ENCODE results near the gene USP20.
"Not testable (repeated sequence)": the region's sequence is repeated elsewhere in the genome, so short reads cannot be mapped to it uniquely, and the experiment has no call there.

The USP20 gene

GRCh38 chr9:129890718-129891299, 55.6 kb downstream of the USP20 start:
- DNase-seq (ENCODE audit: low read depth) = not testable (repeated sequence)

GRCh38 chr9:129891569-129891968, 56.3 kb downstream of the USP20 start:
- no peak for DNase-seq (ENCODE audit: low read depth)

- DNase-seq (ENCODE audit: low read depth) = no peak
Measured at GRCh38 chr9:129894120-129894823, 59.0 kb downstream of the USP20 start.

- DNase-seq (ENCODE audit: low read depth) = no peak
Measured at GRCh38 chr9:129895376-129896268, 60.4 kb downstream of the USP20 start.

GRCh38 chr9:129897263-129897662, 62.0 kb downstream of the USP20 start:
- DNase-seq (ENCODE audit: low read depth) = no peak

GRCh38 chr9:129898185-129898584, 62.9 kb downstream of the USP20 start:
- DNase-seq (ENCODE audit: low read depth) = no peak

GRCh38 chr9:129899620-129900019, 64.4 kb downstream of the USP20 start:
- no peak for DNase-seq (ENCODE audit: low read depth)

GRCh38 chr9:129900263-129901027, 65.2 kb downstream of the USP20 start:
- DNase-seq (ENCODE audit: low read depth) = no peak

GRCh38 chr9:129901993-129902739, 66.9 kb downstream of the USP20 start:
- no peak for DNase-seq (ENCODE audit: low read depth)

GRCh38 chr9:129902740-129903134, 67.5 kb downstream of the USP20 start:
- DNase-seq (ENCODE audit: low read depth) = no peak

GRCh38 chr9:129904734-129905133, 69.5 kb downstream of the USP20 start:
- DNase-seq (ENCODE audit: low read depth) = no peak

- no peak for DNase-seq (ENCODE audit: low read depth)
Measured at GRCh38 chr9:129906298-129906697, 71.0 kb downstream of the USP20 start.

GRCh38 chr9:129907201-129907600, 71.9 kb downstream of the USP20 start:
- DNase-seq (ENCODE audit: low read depth) = no peak

- no peak for DNase-seq (ENCODE audit: low read depth)
Measured at GRCh38 chr9:129908906-129909305, 73.6 kb downstream of the USP20 start.

GRCh38 chr9:129909851-129910250, 74.6 kb downstream of the USP20 start:
- no peak for DNase-seq (ENCODE audit: low read depth)

GRCh38 chr9:129910628-129911567, 75.6 kb downstream of the USP20 start:
- DNase-seq (ENCODE audit: low read depth) = no peak

- no peak for DNase-seq (ENCODE audit: low read depth)
Measured at GRCh38 chr9:129914051-129914450, 78.8 kb downstream of the USP20 start.

- DNase-seq (ENCODE audit: low read depth) = no peak
Measured at GRCh38 chr9:129916707-129917106, 81.4 kb downstream of the USP20 start.

- no peak for DNase-seq (ENCODE audit: low read depth)
Measured at GRCh38 chr9:129918296-129918950, 83.2 kb downstream of the USP20 start.

GRCh38 chr9:129919277-129919676, 84.0 kb downstream of the USP20 start:
- DNase-seq (ENCODE audit: low read depth) = no peak
